ENCODE data around the gene EEPD1. TPM values are rescaled to one million over a fixed set of nuclear protein-coding genes. Genes with fewer than 3 reads are reported as not detected.

EEPD1 gene
- total and polyA plus RNA-seq, 2 donors (not counting 3 experiments of a cell fraction or from before 2014, with no cell fraction given): 0.40 to 0.42 TPM

GRCh38 chr7:36190447-36191291, 37.6 kb downstream of the EEPD1 start:
- no peaks in the 10 kb centered on the region for H3K4me1 ChIP-seq (ENCODE audit: control insufficient read depth, extremely low read depth, insufficient read depth, low read length)
- no peaks in the 10 kb centered on the region for H4K20me1 ChIP-seq (replicated peaks; ENCODE audit: control insufficient read depth, extremely low read depth, insufficient read depth, low read length)
- no peak overlapping the region for H2AFZ ChIP-seq (ENCODE audit: low read depth, low read length)
- intact Hi-C loops (cut with micrococcal nuclease): no loop called here
- TF ChIP-seq, protein P1, sequence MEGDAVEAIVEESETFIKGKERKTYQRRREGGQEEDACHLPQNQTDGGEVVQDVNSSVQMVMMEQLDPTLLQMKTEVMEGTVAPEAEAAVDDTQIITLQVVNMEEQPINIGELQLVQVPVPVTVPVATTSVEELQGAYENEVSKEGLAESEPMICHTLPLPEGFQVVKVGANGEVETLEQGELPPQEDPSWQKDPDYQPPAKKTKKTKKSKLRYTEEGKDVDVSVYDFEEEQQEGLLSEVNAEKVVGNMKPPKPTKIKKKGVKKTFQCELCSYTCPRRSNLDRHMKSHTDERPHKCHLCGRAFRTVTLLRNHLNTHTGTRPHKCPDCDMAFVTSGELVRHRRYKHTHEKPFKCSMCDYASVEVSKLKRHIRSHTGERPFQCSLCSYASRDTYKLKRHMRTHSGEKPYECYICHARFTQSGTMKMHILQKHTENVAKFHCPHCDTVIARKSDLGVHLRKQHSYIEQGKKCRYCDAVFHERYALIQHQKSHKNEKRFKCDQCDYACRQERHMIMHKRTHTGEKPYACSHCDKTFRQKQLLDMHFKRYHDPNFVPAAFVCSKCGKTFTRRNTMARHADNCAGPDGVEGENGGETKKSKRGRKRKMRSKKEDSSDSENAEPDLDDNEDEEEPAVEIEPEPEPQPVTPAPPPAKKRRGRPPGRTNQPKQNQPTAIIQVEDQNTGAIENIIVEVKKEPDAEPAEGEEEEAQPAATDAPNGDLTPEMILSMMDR (IDR thresholded peaks at IDR 0.05; ENCODE audit: extremely low read depth in 1 of 2, insufficient read depth in 1 of 2, low read depth in 1 of 2, low read length in 2 of 2): no peak
- no peak for TF ChIP-seq GATA2 (IDR thresholded peaks at IDR 0.05; ENCODE audit: insufficient read depth, insufficient read length, low read depth, low read length)
- dilution Hi-C loops (cut with MboI; ENCODE audit: extremely low pct_ligation_motif_present, low sequenced_read_pairs): no loop called here
- no peaks in the 10 kb centered on the region for H3K27me3 ChIP-seq (ENCODE audit: control insufficient read depth in 2 of 2, insufficient read depth in 2 of 2, low read length in 2 of 2)
- H3K36me3 ChIP-seq (ENCODE audit: control insufficient read depth in 2 of 2, extremely low read depth in 1 of 2, insufficient read depth in 2 of 2, low read length in 2 of 2): no peaks in the 10 kb centered on the region
- no peak overlapping the region for H3K4me2 ChIP-seq (ENCODE audit: insufficient read depth, low read length)
- ChIA-PET POLR2A (no interaction called here), CTCF (interaction anchor here (1.4 kb wide), 1 partner anchor 12 kb away, joined by 4 read pairs; no protein-coding TSS in a partner anchor)
- FAIRE-seq (no peak), DNase-seq (ENCODE audit: low read depth, low spot score) (no peak)
- H3K4me3 ChIP-seq (replicated peaks in 1 of 3; ENCODE audit: insufficient read depth in 1 of 3, low read depth in 1 of 3, low read length in 3 of 3): no peak overlapping the region
- BruUV-seq (replicated peaks): no TSS peak
- no peak overlapping the region for H3K9ac ChIP-seq (replicated peaks; ENCODE audit: extremely low read depth, insufficient read depth, low read length)
- H3K9me1 ChIP-seq (replicated peaks; ENCODE audit: control insufficient read depth, extremely low read depth, insufficient read depth, low read length): no peaks in the 10 kb centered on the region
- no peaks in the 10 kb centered on the region for H3K79me2 ChIP-seq (ENCODE audit: control insufficient read depth, insufficient read depth, low read length)
- H3K27ac ChIP-seq (ENCODE audit: insufficient read depth, low read depth, low read length): no peak overlapping the region
- no peaks in the 10 kb centered on the region for H3K9me3 ChIP-seq (replicated peaks; ENCODE audit: control insufficient read depth, insufficient read depth, low read length)

- FAIRE-seq: no peak
- H3K27me3 ChIP-seq (ENCODE audit: control insufficient read depth in 2 of 2, insufficient read depth in 2 of 2, low read length in 2 of 2): no peaks in the 10 kb centered on the region
Observed at GRCh38 chr7:36191292-36191920, 38.4 kb downstream of the EEPD1 start.

More at GRCh38 chr7:36191292-36191920, 38.4 kb downstream of the EEPD1 start:
- no peaks in the 10 kb centered on the region for H4K20me1 ChIP-seq (replicated peaks; ENCODE audit: control insufficient read depth, extremely low read depth, insufficient read depth, low read length)
- POLR2A ChIA-PET: no interaction called here
- H3K9me1 ChIP-seq (replicated peaks; ENCODE audit: control insufficient read depth, extremely low read depth, insufficient read depth, low read length): no peaks in the 10 kb centered on the region
- intact Hi-C loops (cut with micrococcal nuclease) (no loop called here), dilution Hi-C loops (cut with MboI; ENCODE audit: extremely low pct_ligation_motif_present, low sequenced_read_pairs) (no loop called here)
- no peak overlapping the region for H3K27ac ChIP-seq (ENCODE audit: insufficient read depth, low read depth, low read length)
- H3K36me3 ChIP-seq (ENCODE audit: control insufficient read depth in 2 of 2, extremely low read depth in 1 of 2, insufficient read depth in 2 of 2, low read length in 2 of 2): no peaks in the 10 kb centered on the region
- H3K79me2 ChIP-seq (ENCODE audit: control insufficient read depth, insufficient read depth, low read length): no peaks in the 10 kb centered on the region
- no peak overlapping the region for H3K4me3 ChIP-seq (replicated peaks in 1 of 3; ENCODE audit: insufficient read depth in 1 of 3, low read depth in 1 of 3, low read length in 3 of 3)
- no peaks in the 10 kb centered on the region for H3K4me1 ChIP-seq (ENCODE audit: control insufficient read depth, extremely low read depth, insufficient read depth, low read length)
- H3K9ac ChIP-seq (replicated peaks; ENCODE audit: extremely low read depth, insufficient read depth, low read length): no peak overlapping the region
- no peak for DNase-seq (ENCODE audit: low read depth, low spot score)
- no peaks in the 10 kb centered on the region for H3K9me3 ChIP-seq (replicated peaks; ENCODE audit: control insufficient read depth, insufficient read depth, low read length)
- TF ChIP-seq FOS (IDR thresholded peaks at IDR 0.05; ENCODE audit: borderline replicate concordance, insufficient read depth, low read length) (no peak), EZH2 (IDR thresholded peaks at IDR 0.05; ENCODE audit: borderline replicate concordance, low read depth, low read length, severe bottlenecking) (no peak), POLR2A (IDR thresholded peaks at IDR 0.05; ENCODE audit: low read depth, low read length) (no peak), JUN (IDR thresholded peaks at IDR 0.05; ENCODE audit: borderline replicate concordance, insufficient read depth, insufficient read length, low read depth) (no peak), MYC (IDR thresholded peaks at IDR 0.05; ENCODE audit: low read depth, low read length) (no peak), MAX (IDR thresholded peaks at IDR 0.05; ENCODE audit: insufficient read depth, insufficient read length) (no peak), GATA2 (IDR thresholded peaks at IDR 0.05; ENCODE audit: insufficient read depth, insufficient read length, low read depth, low read length) (no peak), POLR2AphosphoS5 (IDR thresholded peaks at IDR 0.05; ENCODE audit: insufficient read depth, low read depth, low read length) (no peak)
- TF ChIP-seq, protein P1 (IDR thresholded peaks at IDR 0.05; ENCODE audit: extremely low read depth in 1 of 2, insufficient read depth in 1 of 2, low read depth in 1 of 2, low read length in 2 of 2): no peak
- CTCF ChIA-PET: no interaction called here
- no peak overlapping the region for H2AFZ ChIP-seq (ENCODE audit: low read depth, low read length)
- no TSS peak for BruUV-seq (replicated peaks)
- no peak overlapping the region for H3K4me2 ChIP-seq (ENCODE audit: insufficient read depth, low read length)
